SK-N-SH (cell line): Measurements from ENCODE around the gene CHEK1. TPM values are rescaled to one million over a fixed set of nuclear protein-coding genes. Genes with fewer than 3 reads are reported as not detected.

Experiments used
- CTCF ChIA-PET: fragments of 300-600, 350-600 bp; formaldehyde crosslinking; extraction: SDS; loops from one replicate; lab custom pipeline; 2021; lab: Yijun Ruan, JAX
- POLR2A ChIA-PET: fragments of 350-600 bp; sonication (Branson Sonifier 250); formaldehyde crosslinking; extraction: SDS; loops from one replicate; lab custom pipeline; 2020; ENCODE audit warnings: antibody characterized with exemption, inconsistent platforms; lab: Yijun Ruan, JAX
- DNase-seq: peaks from one replicate; pipeline ENCODE4 v3.0.0; 2012
- H2AFZ ChIP-seq: fragments of 200-600 bp; sonication (generic); 2 replicates; pipeline ENCODE4 v1.8.1; 2016; ENCODE audit warnings: antibody characterized with exemption, mild to moderate bottlenecking, low read depth
- H3F3A ChIP-seq: fragments of 200-600 bp; sonication (generic); replicated peaks from 2 replicates; pipeline ENCODE3; 2016; ENCODE audit warnings: antibody characterized with exemption, mild to moderate bottlenecking; ENCODE audit not compliant: insufficient read depth
- H3K27ac ChIP-seq, 2 experiments: fragments of 200-500 bp in 1 of 2; fragments of 200-600 bp in 1 of 2; sonication (Bioruptor generic) in 1 of 2; sonication (generic), shearing (Covaris generic) in 1 of 2; 2 replicates each; pipeline versions ENCODE4 v1.5.1 to v1.6.1; 2014 to 2016; ENCODE audit warnings: low read depth in 2 of 2, inconsistent platforms in 1 of 2, low read length in 1 of 2, mild to moderate bottlenecking in 1 of 2, mixed read lengths in 1 of 2
- H3K27me3 ChIP-seq: fragments of 200-600 bp; sonication (generic), shearing (Covaris generic); 2 replicates; pipeline ENCODE4 v1.6.1; 2016; ENCODE audit warnings: mixed run types; ENCODE audit not compliant: insufficient read depth
- H3K36me3 ChIP-seq, 2 experiments: fragments of 200-500 bp in 1 of 2; fragments of 200-600 bp in 1 of 2; sonication (Bioruptor generic) in 1 of 2; sonication (generic) in 1 of 2; replicated peaks in 1 of 2; 2 replicates each; pipeline versions ENCODE3 to v1.5.1; 2014 to 2016; ENCODE audit warnings: low read length in 1 of 2, mild to moderate bottlenecking in 1 of 2; ENCODE audit not compliant: insufficient read depth in 2 of 2, control insufficient read depth in 1 of 2
- H3K4me1 ChIP-seq, 2 experiments: fragments of 200-500 bp in 1 of 2; fragments of 200-600 bp in 1 of 2; sonication (Bioruptor generic) in 1 of 2; sonication (generic), shearing (Covaris generic) in 1 of 2; 2 replicates each; pipeline versions ENCODE4 v1.5.1 to v1.6.1; 2014 to 2016; ENCODE audit warnings: low read depth in 1 of 2, low read length in 1 of 2, mixed run types in 1 of 2; ENCODE audit not compliant: insufficient read depth in 2 of 2, control insufficient read depth in 1 of 2
- H3K4me2 ChIP-seq: fragments of 200-600 bp; sonication (generic), shearing (Covaris generic); 2 replicates; pipeline ENCODE4 v1.6.1; 2017; ENCODE audit warnings: mixed run types
- H3K4me3 ChIP-seq, 2 experiments: fragments of 200-500 bp in 1 of 2; fragments of 200-600 bp in 1 of 2; sonication (Bioruptor generic) in 1 of 2; sonication (generic), shearing (Covaris generic) in 1 of 2; 2 replicates each; pipeline versions ENCODE4 v1.5.1 to v1.8.1; 2014 to 2016; ENCODE audit warnings: low read depth in 2 of 2, inconsistent platforms in 1 of 2, low read length in 1 of 2, mild to moderate bottlenecking in 1 of 2, mixed read lengths in 1 of 2, moderate library complexity in 1 of 2
- H3K79me2 ChIP-seq: fragments of 200-600 bp; sonication (generic); 2 replicates; pipeline ENCODE4 v1.8.1; 2017; ENCODE audit warnings: mild to moderate bottlenecking; ENCODE audit not compliant: insufficient read depth
- H3K9ac ChIP-seq: fragments of 200-600 bp; sonication (generic); 2 replicates; pipeline ENCODE4 v1.6.1; 2017; ENCODE audit warnings: mixed run types
- H3K9me2 ChIP-seq: fragments of 200-600 bp; sonication (generic); 2 replicates; pipeline ENCODE4 v1.6.1; 2017; ENCODE audit warnings: mixed run types
- H3K9me3 ChIP-seq: fragments of 200-600 bp; sonication (generic); 2 replicates; pipeline ENCODE4 v1.6.1; 2017; ENCODE audit warnings: mixed run types, mild to moderate bottlenecking, moderate library complexity
- H4K20me1 ChIP-seq: fragments of 200-600 bp; sonication (generic); 2 replicates; pipeline ENCODE4 v1.6.1; 2017; ENCODE audit warnings: mild to moderate bottlenecking, mixed run types; ENCODE audit not compliant: insufficient read depth
- CHD2 ChIP-seq: fragments of 150-350 bp; IDR thresholded peaks from 2 replicates; pipeline ENCODE4 v1.6.1; 2018; ENCODE audit warnings: low read length; ENCODE audit not compliant: partially characterized antibody
- EP300 ChIP-seq, 2 experiments: IDR thresholded peaks; 2 replicates each; pipeline versions ENCODE4 v1.4.0 to v1.6.1; 2012; ENCODE audit warnings: borderline replicate concordance in 1 of 2, low read depth in 1 of 2, low read length in 1 of 2
- FOSL2 ChIP-seq: IDR thresholded peaks from 2 replicates; pipeline ENCODE4 v1.4.0; 2012; ENCODE audit warnings: low read depth, mild to moderate bottlenecking, moderate library complexity, borderline replicate concordance
- FOXJ3 ChIP-seq: sonication (generic); formaldehyde crosslinking; IDR thresholded peaks from 2 replicates; pipeline ENCODE4 v1.5.1; 2020; ENCODE audit warnings: mild to moderate bottlenecking, missing genetic modification reagents
- JUND ChIP-seq: IDR thresholded peaks from 2 replicates; pipeline ENCODE4 v1.4.0; 2012
- NFIC ChIP-seq: IDR thresholded peaks from 2 replicates; pipeline ENCODE4 v1.4.0; 2012; ENCODE audit warnings: borderline replicate concordance
- NRF1 ChIP-seq: IDR thresholded peaks from 2 replicates; pipeline ENCODE4 v1.6.1; 2012; ENCODE audit warnings: low read depth, mild to moderate bottlenecking, low read length
- POLR2AphosphoS5 ChIP-seq: IDR thresholded peaks from 2 replicates; pipeline ENCODE4 v1.6.1; 2012; ENCODE audit warnings: low read depth, low read length
- RCOR1 ChIP-seq: fragments of 150-350 bp; IDR thresholded peaks from 2 replicates; pipeline ENCODE4 v1.6.1; 2017; ENCODE audit warnings: antibody characterized with exemption, low read length
- SMC3 ChIP-seq: IDR thresholded peaks from 2 replicates; pipeline ENCODE4 v1.6.1; 2012; ENCODE audit warnings: low read depth, low read length, improper control_type of control experiment
- TAF1 ChIP-seq: IDR thresholded peaks from 2 replicates; pipeline ENCODE4 v1.6.1; 2012; ENCODE audit warnings: low read depth, mild to moderate bottlenecking, low read length, moderate library complexity, borderline replicate concordance
- TEAD4 ChIP-seq: IDR thresholded peaks from 2 replicates; pipeline ENCODE4 v1.4.0; 2012; ENCODE audit warnings: mild to moderate bottlenecking, borderline replicate concordance; ENCODE audit not compliant: insufficient read depth
- polyA plus RNA-seq, 3 experiments: library from polyadenylated mRNA; depleted of rRNA; stranded (reverse); fragments of >200 nt; gene quantifications; 2 replicates each; pipeline ENCODE4 v1.2.3, GENCODE V29; 2012
- TF ChIP-seq, protein P1 (sequence below): fragments of 200-600 bp; sonication (generic); IDR thresholded peaks from 2 replicates; pipeline ENCODE4 v1.6.1; 2017; ENCODE audit warnings: antibody characterized with exemption, mild to moderate bottlenecking, moderate library complexity
- TF ChIP-seq, protein P2 (sequence below): IDR thresholded peaks from 2 replicates; pipeline ENCODE4 v1.4.0; 2012; ENCODE audit warnings: low read depth, borderline replicate concordance
- TF ChIP-seq, protein P3 (sequence below): IDR thresholded peaks from 2 replicates; pipeline ENCODE4 v1.6.1; 2012; ENCODE audit warnings: mild to moderate bottlenecking, low read depth, low read length, moderate library complexity
- TF ChIP-seq, protein P4 (sequence below): fragments of 150-350 bp; IDR thresholded peaks from 2 replicates; pipeline ENCODE4 v1.6.1; 2016; ENCODE audit warnings: mild to moderate bottlenecking, low read depth, low read length
- TF ChIP-seq, protein P5 (sequence below): IDR thresholded peaks from 2 replicates; pipeline ENCODE4 v1.4.0; 2012; ENCODE audit warnings: low read depth, borderline replicate concordance

CHEK1 gene
- polyA plus RNA-seq, 1 of the 3 experiments (the other 2 are of a cell fraction), result 12.1 TPM

DNA sequence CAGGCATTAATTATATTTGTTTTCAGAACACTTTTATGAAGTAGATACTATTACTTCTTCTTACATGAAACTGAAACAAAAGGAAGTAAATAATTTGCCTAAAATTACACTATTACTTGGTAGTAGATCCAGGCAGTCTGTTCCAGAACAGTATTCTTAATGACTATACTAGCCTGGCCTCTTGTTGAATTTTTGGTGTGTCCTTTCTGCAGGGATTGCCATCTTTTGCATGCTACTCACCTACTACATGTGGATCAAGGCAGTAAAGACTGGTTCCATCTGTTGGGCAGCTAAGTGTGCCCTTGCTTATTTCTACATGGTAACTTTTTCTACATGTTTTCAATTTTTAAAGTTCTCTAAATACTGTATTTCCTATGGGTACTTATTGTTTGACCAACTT is 19.5 kb upstream of the CHEK1 start:
- no peak for DNase-seq
- CTCF ChIA-PET, result no interaction called here
- Histone ChIP-seq H3K79me2 (peaks cover 10% of the 10 kb centered on the region), H3K4me1 (no peaks in the 10 kb centered on the region), H3K27ac (no peak overlapping the region), H2AFZ (no peak overlapping the region), H3K4me2 (no peak overlapping the region), H3K9me3 (no peaks in the 10 kb centered on the region), H3K4me3 (no peak overlapping the region), H3F3A (no peaks in the 10 kb centered on the region), H3K27me3 (no peaks in the 10 kb centered on the region), H3K9ac (no peak overlapping the region), H3K36me3 (peaks cover 77 to 89% of the 10 kb centered on the region in 2 experiments), H4K20me1 (no peaks in the 10 kb centered on the region), H3K9me2 (no peaks in the 10 kb centered on the region)
- POLR2A ChIA-PET, result no interaction called here
- TF ChIP-seq, protein P1, sequence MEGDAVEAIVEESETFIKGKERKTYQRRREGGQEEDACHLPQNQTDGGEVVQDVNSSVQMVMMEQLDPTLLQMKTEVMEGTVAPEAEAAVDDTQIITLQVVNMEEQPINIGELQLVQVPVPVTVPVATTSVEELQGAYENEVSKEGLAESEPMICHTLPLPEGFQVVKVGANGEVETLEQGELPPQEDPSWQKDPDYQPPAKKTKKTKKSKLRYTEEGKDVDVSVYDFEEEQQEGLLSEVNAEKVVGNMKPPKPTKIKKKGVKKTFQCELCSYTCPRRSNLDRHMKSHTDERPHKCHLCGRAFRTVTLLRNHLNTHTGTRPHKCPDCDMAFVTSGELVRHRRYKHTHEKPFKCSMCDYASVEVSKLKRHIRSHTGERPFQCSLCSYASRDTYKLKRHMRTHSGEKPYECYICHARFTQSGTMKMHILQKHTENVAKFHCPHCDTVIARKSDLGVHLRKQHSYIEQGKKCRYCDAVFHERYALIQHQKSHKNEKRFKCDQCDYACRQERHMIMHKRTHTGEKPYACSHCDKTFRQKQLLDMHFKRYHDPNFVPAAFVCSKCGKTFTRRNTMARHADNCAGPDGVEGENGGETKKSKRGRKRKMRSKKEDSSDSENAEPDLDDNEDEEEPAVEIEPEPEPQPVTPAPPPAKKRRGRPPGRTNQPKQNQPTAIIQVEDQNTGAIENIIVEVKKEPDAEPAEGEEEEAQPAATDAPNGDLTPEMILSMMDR, result no peak
- TF ChIP-seq, protein P2, sequence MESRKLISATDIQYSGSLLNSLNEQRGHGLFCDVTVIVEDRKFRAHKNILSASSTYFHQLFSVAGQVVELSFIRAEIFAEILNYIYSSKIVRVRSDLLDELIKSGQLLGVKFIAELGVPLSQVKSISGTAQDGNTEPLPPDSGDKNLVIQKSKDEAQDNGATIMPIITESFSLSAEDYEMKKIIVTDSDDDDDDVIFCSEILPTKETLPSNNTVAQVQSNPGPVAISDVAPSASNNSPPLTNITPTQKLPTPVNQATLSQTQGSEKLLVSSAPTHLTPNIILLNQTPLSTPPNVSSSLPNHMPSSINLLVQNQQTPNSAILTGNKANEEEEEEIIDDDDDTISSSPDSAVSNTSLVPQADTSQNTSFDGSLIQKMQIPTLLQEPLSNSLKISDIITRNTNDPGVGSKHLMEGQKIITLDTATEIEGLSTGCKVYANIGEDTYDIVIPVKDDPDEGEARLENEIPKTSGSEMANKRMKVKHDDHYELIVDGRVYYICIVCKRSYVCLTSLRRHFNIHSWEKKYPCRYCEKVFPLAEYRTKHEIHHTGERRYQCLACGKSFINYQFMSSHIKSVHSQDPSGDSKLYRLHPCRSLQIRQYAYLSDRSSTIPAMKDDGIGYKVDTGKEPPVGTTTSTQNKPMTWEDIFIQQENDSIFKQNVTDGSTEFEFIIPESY, result no peak
- TF ChIP-seq, protein P3, sequence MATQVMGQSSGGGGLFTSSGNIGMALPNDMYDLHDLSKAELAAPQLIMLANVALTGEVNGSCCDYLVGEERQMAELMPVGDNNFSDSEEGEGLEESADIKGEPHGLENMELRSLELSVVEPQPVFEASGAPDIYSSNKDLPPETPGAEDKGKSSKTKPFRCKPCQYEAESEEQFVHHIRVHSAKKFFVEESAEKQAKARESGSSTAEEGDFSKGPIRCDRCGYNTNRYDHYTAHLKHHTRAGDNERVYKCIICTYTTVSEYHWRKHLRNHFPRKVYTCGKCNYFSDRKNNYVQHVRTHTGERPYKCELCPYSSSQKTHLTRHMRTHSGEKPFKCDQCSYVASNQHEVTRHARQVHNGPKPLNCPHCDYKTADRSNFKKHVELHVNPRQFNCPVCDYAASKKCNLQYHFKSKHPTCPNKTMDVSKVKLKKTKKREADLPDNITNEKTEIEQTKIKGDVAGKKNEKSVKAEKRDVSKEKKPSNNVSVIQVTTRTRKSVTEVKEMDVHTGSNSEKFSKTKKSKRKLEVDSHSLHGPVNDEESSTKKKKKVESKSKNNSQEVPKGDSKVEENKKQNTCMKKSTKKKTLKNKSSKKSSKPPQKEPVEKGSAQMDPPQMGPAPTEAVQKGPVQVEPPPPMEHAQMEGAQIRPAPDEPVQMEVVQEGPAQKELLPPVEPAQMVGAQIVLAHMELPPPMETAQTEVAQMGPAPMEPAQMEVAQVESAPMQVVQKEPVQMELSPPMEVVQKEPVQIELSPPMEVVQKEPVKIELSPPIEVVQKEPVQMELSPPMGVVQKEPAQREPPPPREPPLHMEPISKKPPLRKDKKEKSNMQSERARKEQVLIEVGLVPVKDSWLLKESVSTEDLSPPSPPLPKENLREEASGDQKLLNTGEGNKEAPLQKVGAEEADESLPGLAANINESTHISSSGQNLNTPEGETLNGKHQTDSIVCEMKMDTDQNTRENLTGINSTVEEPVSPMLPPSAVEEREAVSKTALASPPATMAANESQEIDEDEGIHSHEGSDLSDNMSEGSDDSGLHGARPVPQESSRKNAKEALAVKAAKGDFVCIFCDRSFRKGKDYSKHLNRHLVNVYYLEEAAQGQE, result no peak
- TF ChIP-seq CHD2, result no peak
- TF ChIP-seq POLR2AphosphoS5, result no peak
- no peak for TF ChIP-seq TEAD4
- TF ChIP-seq JUND, result no peak
- TF ChIP-seq RCOR1, result no peak
- TF ChIP-seq EP300 (IDR thresholded peaks at IDR 0.05; ENCODE audit: borderline replicate concordance in 1 of 2, low read depth in 1 of 2, low read length in 1 of 2), result no peak
- TF ChIP-seq SMC3, result no peak
- no peak for TF ChIP-seq FOSL2
- no peak for TF ChIP-seq NFIC
- TF ChIP-seq TAF1, result no peak
- no peak for TF ChIP-seq NRF1
- TF ChIP-seq, protein P4, sequence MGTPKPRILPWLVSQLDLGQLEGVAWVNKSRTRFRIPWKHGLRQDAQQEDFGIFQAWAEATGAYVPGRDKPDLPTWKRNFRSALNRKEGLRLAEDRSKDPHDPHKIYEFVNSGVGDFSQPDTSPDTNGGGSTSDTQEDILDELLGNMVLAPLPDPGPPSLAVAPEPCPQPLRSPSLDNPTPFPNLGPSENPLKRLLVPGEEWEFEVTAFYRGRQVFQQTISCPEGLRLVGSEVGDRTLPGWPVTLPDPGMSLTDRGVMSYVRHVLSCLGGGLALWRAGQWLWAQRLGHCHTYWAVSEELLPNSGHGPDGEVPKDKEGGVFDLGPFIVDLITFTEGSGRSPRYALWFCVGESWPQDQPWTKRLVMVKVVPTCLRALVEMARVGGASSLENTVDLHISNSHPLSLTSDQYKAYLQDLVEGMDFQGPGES, result no peak
- TF ChIP-seq FOXJ3 (CRISPR knock-in tag), result no peak
- TF ChIP-seq, protein P5, sequence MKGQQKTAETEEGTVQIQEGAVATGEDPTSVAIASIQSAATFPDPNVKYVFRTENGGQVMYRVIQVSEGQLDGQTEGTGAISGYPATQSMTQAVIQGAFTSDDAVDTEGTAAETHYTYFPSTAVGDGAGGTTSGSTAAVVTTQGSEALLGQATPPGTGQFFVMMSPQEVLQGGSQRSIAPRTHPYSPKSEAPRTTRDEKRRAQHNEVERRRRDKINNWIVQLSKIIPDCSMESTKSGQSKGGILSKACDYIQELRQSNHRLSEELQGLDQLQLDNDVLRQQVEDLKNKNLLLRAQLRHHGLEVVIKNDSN, result no peak
